Common myeloid progenitor, CD34-positive (primary cell): Measurements from ENCODE around the gene CD200.

Experiments
- CTCF ChIA-PET: fragments of 350-600 bp; sonication (Branson Sonifier 250); formaldehyde crosslinking; loops from one replicate; lab custom pipeline; 2021; ENCODE audit warnings: antibody characterized with exemption; lab: Charles Lee
- POLR2A ChIA-PET: fragments of 350-600 bp; sonication (Branson Sonifier 250); formaldehyde crosslinking; loops from one replicate; lab custom pipeline; 2021; ENCODE audit warnings: antibody characterized with exemption; lab: Charles Lee
- DNase-seq, 3 donors: peaks; one replicate each; pipeline versions ENCODE4 v3.0.0 to v3.0.0-alpha.2; 2013
- H3K27ac ChIP-seq, 2 experiments: 1 replicate in 1 of 2; 2 replicates in 1 of 2; pipeline ENCODE4 v1.7.0; 2013; ENCODE audit warnings: inconsistent platforms in 2 of 2, low read length in 2 of 2, mild to moderate bottlenecking in 2 of 2, low read depth in 1 of 2, moderate library complexity in 1 of 2; ENCODE audit not compliant: severe bottlenecking in 2 of 2, insufficient read depth in 1 of 2, poor library complexity in 1 of 2
- H3K27me3 ChIP-seq, 5 experiments: replicated peaks in 2 of 5; 1 replicate in 3 of 5; 2 replicates in 2 of 5; pipeline versions ENCODE4 v1.6.1 to v1.7.0; 2013; ENCODE audit warnings: low read length in 4 of 5, mild to moderate bottlenecking in 2 of 5, moderate library complexity in 2 of 5, inconsistent platforms in 1 of 5; ENCODE audit not compliant: insufficient read depth in 5 of 5, control insufficient read depth in 4 of 5
- H3K36me3 ChIP-seq, 4 experiments: 1 replicate in 2 of 4; 2 replicates in 2 of 4; pipeline versions ENCODE4 v1.6.1 to v1.7.0; 2013; ENCODE audit warnings: low read length in 3 of 4, control low read depth in 1 of 4, mild to moderate bottlenecking in 1 of 4; ENCODE audit not compliant: control insufficient read depth in 4 of 4, insufficient read depth in 4 of 4
- H3K4me1 ChIP-seq, 4 experiments: 1 replicate in 3 of 4; 2 replicates in 1 of 4; pipeline versions ENCODE4 v1.6.1 to v1.7.1; 2013; ENCODE audit warnings: low read length in 3 of 4, mild to moderate bottlenecking in 3 of 4, control low read depth in 1 of 4, inconsistent platforms in 1 of 4, moderate library complexity in 1 of 4; ENCODE audit not compliant: control insufficient read depth in 4 of 4, insufficient read depth in 4 of 4; ENCODE audit errors: control extremely low read depth in 1 of 4
- H3K4me3 ChIP-seq, 7 experiments: 1 replicate in 4 of 7; 2 replicates in 3 of 7; pipeline versions ENCODE4 v1.5.1 to v1.7.0; 2013; ENCODE audit warnings: mild to moderate bottlenecking in 7 of 7, low read length in 6 of 7, moderate library complexity in 6 of 7, inconsistent platforms in 2 of 7, low read depth in 2 of 7, control low read depth in 1 of 7; ENCODE audit not compliant: insufficient read depth in 4 of 7, control insufficient read depth in 1 of 7; ENCODE audit errors: extremely low read depth in 1 of 7
- H3K9me3 ChIP-seq, 5 experiments: 1 replicate in 4 of 5; 2 replicates in 1 of 5; pipeline versions ENCODE4 v1.6.1 to v1.7.1; 2013; ENCODE audit warnings: low read length in 4 of 5, mild to moderate bottlenecking in 2 of 5, inconsistent platforms in 1 of 5, low read depth in 1 of 5, moderate library complexity in 1 of 5; ENCODE audit not compliant: control insufficient read depth in 4 of 5, insufficient read depth in 2 of 5; ENCODE audit errors: control extremely low read depth in 1 of 5
- WGBS: methylation state at CpG from one replicate; pipeline ENCODE4 v1.1.5; 2013; ENCODE audit not compliant: insufficient coverage; 5-methylcytosine and 5-hydroxymethylcytosine counted together

The CD200 gene

DNA sequence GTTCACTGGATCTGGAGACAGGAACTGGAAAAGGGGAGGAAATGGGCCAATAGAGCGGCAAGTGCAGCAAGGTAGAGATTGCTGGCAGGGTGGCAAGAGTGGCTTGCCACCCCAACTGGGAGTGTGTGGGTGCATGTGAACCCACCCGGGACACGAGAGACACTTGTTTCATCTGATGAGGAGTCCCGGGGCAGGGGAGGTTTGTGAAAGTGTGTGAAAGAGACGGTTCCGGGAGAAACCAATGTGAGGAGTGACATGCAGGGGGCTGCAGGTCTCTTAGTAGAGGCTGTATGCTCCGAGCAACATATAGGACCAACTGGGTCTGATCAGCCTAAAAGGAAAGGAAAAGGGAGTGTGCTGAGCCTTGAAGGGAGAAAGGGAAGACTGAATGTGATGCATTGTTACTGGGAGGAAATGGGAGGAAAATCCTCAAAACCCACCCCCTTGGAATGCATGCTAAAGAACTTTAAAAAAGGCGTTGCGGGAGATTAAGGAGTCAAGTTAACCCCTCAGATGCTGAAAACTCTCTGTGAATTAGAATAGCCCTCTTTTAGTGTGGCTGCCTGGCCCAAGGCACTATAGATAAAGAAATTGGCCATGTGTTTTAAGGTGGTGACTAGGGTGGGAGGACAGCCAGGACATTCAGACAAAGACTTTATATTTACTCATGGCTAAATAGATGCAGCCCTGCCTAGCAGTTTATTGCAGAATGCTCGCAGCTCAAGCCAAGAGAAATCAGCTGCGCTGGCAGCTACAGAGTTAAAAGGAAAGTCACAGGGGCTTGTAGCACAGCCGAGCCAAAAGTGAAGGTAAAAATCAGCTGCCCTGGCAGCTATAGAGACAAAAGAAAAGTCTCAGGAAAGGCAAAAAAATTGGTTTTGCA lies 29.8 kb upstream of the CD200 start:
- Histone ChIP-seq H3K9me3 (peaks cover 0 to 3% (median 0%) of the 10 kb centered on the region in 5 experiments), H3K36me3 (no peaks in the 10 kb centered on the region), H3K4me1 (peaks cover 9 to 28% (median 19%) of the 10 kb centered on the region in 4 experiments), H3K27me3 (no peaks in the 10 kb centered on the region), H3K27ac (no peak overlapping the region), H3K4me3 (peak overlapping the region in 5 of 7 experiments; percentile 52 to 80 (median 76))
- WGBS, result 89% methylated on average over 9 of the region's 12 CpGs
- ChIA-PET POLR2A (no interaction called here), CTCF (interaction anchor here (1.3 to 2.9 kb wide), 8 partner anchors 10 to 230 kb away, joined by 3 to 28 read pairs (median 4); partner anchors contain the start of gene SLC9C1)
- DNase-seq, result peak in 1 of 3 donors; percentile 17

GRCh38 chr3:112303764-112304325 lies 29.1 kb upstream of the CD200 start:
- CTCF ChIA-PET, result interaction anchor here (1.1 to 2.9 kb wide), 12 partner anchors 9 to 229 kb away, joined by 3 to 28 read pairs (median 4); partner anchors contain the start of gene SLC9C1
- 6% methylated on average over 9 of the region's 11 CpGs for WGBS

GRCh38 chr3:112304611-112305010 lies 28.3 kb upstream of the CD200 start:
- Histone ChIP-seq H3K27ac (no peak overlapping the region), H3K4me3 (no peak overlapping the region), H3K27me3 (no peaks in the 10 kb centered on the region), H3K36me3 (no peaks in the 10 kb centered on the region), H3K4me1 (peaks cover 9 to 21% (median 13%) of the 10 kb centered on the region in 4 experiments), H3K9me3 (peaks cover 0 to 3% (median 0%) of the 10 kb centered on the region in 5 experiments)
- POLR2A ChIA-PET, result no interaction called here
- CTCF ChIA-PET, result interaction anchor here (1.1 to 2.9 kb wide), 15 partner anchors 9 to 251 kb away, joined by 3 to 28 read pairs (median 4); partner anchors contain the start of gene SLC9C1
- peak in 2 of 3 donors; percentile 29 to 43 for DNase-seq
- WGBS, result 65% methylated on average over 2 of the region's 2 CpGs

More at GRCh38 chr3:112303764-112304325, 29.1 kb upstream of the CD200 start:
- Histone ChIP-seq H3K4me1 (peaks cover 9 to 21% (median 14%) of the 10 kb centered on the region in 4 experiments), H3K9me3 (peaks cover 0 to 3% (median 0%) of the 10 kb centered on the region in 5 experiments), H3K27me3 (no peaks in the 10 kb centered on the region), H3K4me3 (peak overlapping the region in 5 of 7 experiments; percentile 52 to 80 (median 76)), H3K27ac (no peak overlapping the region), H3K36me3 (no peaks in the 10 kb centered on the region)
- POLR2A ChIA-PET, result no interaction called here
- DNase-seq, result peak; percentile 39 to 85 (median 75)

DNA sequence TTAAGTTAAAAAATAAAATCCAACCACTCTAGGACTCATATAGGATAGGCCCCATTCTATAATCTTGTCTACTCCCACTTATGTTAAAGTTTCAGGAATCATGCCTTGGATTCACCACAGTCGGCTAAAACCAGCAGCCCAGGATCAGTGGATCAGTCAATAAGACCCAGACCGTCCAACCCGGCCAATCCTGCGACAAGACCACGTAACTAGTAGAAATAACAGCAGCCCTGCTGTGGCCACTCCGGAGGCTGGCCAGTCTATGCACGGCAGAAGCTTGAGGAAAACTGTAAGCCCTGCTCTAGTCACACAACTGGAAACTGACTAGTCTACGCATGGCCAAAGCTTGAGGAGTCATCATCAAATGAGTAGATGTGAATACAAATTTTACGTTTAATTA lies 26.1 kb upstream of the CD200 start:
- Histone ChIP-seq H3K36me3 (no peaks in the 10 kb centered on the region), H3K27ac (no peak overlapping the region), H3K9me3 (peaks cover 0 to 3% (median 0%) of the 10 kb centered on the region in 5 experiments), H3K27me3 (no peaks in the 10 kb centered on the region), H3K4me1 (peaks cover 9 to 18% (median 13%) of the 10 kb centered on the region in 4 experiments), H3K4me3 (no peak overlapping the region)
- no peak for DNase-seq
- POLR2A ChIA-PET, result no interaction called here
- CTCF ChIA-PET, result no interaction called here
- WGBS, result 96% methylated on average over 7 of the region's 9 CpGs

DNA sequence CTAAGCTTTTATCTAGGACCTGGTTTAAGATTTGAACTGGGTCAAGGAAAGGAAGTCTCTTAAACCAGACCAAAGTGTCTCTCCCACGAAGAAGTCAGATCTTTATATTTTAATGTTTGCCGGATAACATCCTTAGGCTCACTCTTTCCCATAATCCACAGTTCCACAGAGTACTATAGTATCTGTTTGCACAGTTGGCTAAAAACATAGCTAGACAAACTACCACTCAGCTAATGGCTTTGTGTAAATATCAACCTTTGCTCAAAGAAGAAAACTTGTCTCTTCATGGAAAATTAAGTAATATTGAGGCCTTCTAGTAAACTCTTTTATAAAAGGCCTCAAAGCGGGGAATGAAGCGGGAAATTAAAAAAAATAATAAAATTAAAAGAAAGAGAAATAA lies 25.4 kb upstream of the CD200 start:
- Histone ChIP-seq H3K27me3 (no peaks in the 10 kb centered on the region), H3K27ac (no peak overlapping the region), H3K4me3 (no peak overlapping the region), H3K9me3 (peaks cover 0 to under 1% (median 0%) of the 10 kb centered on the region in 5 experiments), H3K4me1 (peaks cover 9 to 16% (median 13%) of the 10 kb centered on the region in 4 experiments), H3K36me3 (no peaks in the 10 kb centered on the region)
- ChIA-PET POLR2A (no interaction called here), CTCF (interaction anchor here (0.8 kb wide), 2 partner anchors 27 to 139 kb away, joined by 3 read pairs; no protein-coding TSS in a partner anchor)
- no peak for DNase-seq
- no CpG with 5 or more reads among the region's 4 CpGs for WGBS

DNA sequence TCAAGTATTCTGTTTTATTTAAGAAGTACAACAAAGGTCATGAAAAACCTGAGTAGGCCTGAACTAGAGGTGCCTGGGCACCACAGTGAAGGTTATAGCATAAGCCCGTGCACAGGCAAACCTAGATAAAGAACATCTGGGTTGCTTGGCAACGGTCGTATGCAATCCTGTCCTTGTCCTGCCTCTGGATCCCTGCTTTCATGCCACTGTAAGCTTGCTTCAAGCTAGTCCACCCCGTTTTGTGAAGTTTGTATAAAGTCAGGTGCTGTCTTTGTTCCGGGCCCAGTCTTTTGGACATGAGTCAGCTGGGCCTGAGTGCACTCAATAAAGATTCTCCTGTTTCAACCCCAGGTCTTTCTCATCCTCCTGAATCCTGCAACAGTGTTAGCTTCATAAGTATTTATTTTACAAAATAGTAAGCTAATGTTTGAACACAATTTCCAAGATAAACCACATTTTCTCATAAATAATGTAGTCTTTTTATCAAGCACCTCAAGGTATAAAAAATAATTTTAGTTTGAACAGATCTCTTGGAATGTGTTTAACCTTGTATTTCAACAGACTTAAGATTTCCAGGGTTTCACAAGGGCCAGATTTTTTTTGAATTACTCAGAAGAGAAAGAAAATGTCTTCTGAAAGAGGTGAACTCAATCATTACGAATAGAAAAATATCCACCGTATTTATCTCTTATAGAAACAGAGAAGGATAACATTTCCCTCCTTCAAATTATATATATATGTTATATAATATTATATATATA lies 24.6 kb upstream of the CD200 start:
- H3K36me3 ChIP-seq, result no peaks in the 10 kb centered on the region
- no peaks in the 10 kb centered on the region for H3K9me3 ChIP-seq
- peaks cover 6 to 14% (median 12%) of the 10 kb centered on the region in 4 experiments for H3K4me1 ChIP-seq
- H3K4me3 ChIP-seq, result no peak overlapping the region
- CTCF ChIA-PET, result interaction anchor here (0.8 kb wide), 2 partner anchors 28 to 140 kb away, joined by 3 read pairs; no protein-coding TSS in a partner anchor
- DNase-seq, result no peak
- no peak overlapping the region for H3K27ac ChIP-seq
- POLR2A ChIA-PET, result no interaction called here
- no peaks in the 10 kb centered on the region for H3K27me3 ChIP-seq
- 92% methylated on average over 3 of the region's 7 CpGs for WGBS
